Measurements from ENCODE around the gene SBF2. TPM values are rescaled to one million over a fixed set of nuclear protein-coding genes. Genes with fewer than 3 reads are reported as not detected.
A peak's percentile ranks its signal among the peaks of the same experiment; 100 is the strongest.

Gene SBF2
- total and polyA plus RNA-seq, 5 donors, result 10.8 to 32.2 (median 22.3) TPM

DNA sequence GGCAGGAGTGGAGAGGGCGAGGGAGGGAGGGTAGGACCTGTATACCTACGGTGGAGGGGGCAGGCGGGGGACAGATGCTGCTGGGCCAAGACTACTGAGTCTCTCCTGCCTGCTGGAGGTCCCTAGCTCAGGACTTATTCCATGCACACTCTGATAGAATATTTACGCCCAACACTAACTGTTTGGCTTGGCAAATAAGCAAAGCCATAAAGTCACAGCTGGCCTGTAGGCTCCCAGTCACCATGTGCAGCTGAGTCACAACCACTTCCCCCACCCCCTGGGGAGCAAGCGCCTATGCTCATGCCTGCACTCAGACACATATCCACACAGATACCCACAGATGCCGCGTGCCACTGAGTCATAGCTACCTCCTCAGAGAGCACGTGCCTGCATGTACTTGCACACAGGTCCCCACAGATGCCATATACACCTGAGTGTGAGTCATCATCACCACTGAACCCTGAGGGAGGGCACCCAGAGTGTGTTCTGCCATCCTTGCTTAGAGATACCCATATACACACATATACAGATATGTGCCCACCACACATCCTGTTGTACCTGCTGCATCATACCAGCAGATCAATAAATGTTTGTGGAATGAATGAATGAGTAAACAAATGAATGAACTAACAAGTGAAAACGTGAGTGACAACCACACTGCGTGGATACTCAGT lies 534.4 kb downstream of the SBF2 start:
- H3K4me3 ChIP-seq (ENCODE audit: low read length), result no peak overlapping the region
- DNase-seq (peak; percentile 90 to 92 (median 91)), ATAC-seq (peak; percentile 73 to 79)
- no peaks in the 10 kb centered on the region for H3K9me3 ChIP-seq (ENCODE audit: control insufficient read depth, low read length)
- H3K27me3 ChIP-seq (ENCODE audit: control insufficient read depth, insufficient read depth), result no peaks in the 10 kb centered on the region
- peaks cover 7% of the 10 kb centered on the region for H3K4me1 ChIP-seq (ENCODE audit: control insufficient read depth, insufficient read depth, low read length)
- intact Hi-C loops (cut with DNase I), result loop anchor here (2.0 to 10.0 kb wide), 4 partner anchors 55 to 548 kb away; partner anchors contain the start of gene ADM (in 4 of the 4)
- peak overlapping the region; percentile 86 for H3K27ac ChIP-seq (ENCODE audit: low read length)
- 26% methylated on average over 10 of the region's 10 CpGs for WGBS

DNA sequence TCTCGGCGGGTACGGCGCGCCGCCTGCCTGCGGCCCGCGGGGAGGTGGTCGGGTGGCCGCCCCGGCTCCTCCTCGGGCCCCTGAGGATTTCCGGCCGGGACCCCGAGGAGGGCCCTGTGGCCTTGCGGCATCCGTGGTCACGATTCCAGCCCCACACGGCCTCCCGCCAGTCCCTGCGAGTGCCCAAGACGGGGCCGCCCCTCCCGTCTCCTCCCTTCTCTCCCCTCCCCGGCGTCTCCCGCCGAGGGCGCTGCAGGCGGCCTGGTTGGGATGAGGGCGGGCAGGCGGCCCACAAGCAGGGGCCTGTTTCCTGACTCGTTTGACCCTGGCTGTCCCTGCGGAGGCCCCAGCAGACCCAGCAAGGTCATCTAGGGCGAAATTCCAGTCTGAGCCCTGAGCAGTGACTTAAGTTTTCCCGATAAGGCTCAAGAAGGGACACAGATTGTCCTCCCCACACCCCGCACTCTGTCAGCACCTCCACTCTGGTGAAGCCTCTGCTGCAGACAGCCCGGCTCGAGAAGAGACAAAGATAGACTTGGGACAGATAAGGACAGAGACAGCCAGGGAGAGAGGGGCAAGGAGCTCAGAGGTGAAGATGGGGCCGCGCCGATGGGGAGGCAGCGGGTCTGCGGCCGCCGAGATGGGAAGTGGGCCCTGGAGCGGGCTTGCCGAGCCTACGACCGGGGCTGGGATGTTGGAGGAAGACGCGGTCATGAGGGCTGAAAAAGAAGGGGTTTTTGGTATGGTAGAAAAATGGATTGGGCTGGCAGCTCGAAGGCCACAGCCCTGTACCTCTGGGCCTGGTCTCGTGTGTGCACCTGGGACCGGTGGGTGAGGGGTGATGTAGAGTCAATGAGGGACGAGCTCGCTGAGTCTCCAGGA lies 535.1 kb downstream of the SBF2 start:
- Histone ChIP-seq H3K27ac (ENCODE audit: low read length) (peak overlapping the region; percentile 86), H3K9me3 (ENCODE audit: control insufficient read depth, low read length) (no peaks in the 10 kb centered on the region), H3K4me1 (ENCODE audit: control insufficient read depth, insufficient read depth, low read length) (peaks cover 9% of the 10 kb centered on the region), H3K27me3 (ENCODE audit: control insufficient read depth, insufficient read depth) (no peaks in the 10 kb centered on the region), H3K4me3 (ENCODE audit: low read length) (peak overlapping the region; percentile 57)
- DNase-seq (peak; percentile 88 to 96 (median 95)), ATAC-seq (peak; percentile 79 to 81)
- WGBS, result 7% methylated on average over 58 of the region's 58 CpGs
- intact Hi-C loops (cut with DNase I), result loop anchor here (2.0 to 5.0 kb wide), 3 partner anchors 213 to 548 kb away; partner anchors contain the start of gene ADM (in 4 of the 4)

DNA sequence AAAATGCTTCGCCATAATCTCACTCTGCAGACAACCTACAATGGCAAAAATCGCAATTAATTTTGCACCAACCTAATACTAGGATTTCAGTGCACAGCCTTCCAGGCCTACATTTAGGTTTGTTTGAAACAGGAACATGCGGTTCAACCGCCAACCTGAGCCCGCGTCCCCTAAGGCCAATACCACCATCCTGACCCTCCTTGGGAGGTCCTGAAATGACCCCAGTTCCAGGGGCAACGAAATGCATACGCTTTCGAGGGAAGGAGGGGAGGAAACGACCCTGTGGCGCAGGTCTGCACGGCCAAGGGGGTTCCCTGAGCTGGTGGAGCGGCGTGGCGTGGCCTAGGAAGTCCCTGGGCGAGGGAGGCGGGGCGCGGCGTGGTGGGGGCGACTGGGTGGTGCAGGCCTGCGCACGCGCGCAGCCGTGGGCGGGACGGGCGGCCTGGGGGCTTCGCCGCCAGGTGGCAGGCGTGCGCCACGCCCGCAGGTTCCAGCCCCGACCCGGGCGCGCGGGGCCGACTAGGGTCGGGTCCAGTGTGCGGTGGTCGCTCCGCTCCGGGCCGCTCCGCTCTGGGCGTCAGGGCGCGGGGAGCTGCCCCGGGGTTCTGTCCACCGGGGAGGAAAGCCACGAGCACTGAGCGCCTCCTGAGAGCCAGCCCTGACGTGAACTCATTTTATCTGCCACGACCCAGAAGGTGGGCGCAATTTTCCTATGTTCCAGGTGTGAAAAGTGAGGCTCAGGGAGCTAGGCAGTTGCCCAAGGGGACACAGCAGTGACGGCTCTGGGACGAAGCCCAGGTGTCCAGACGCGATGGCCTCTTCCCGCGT lies 536.0 kb downstream of the SBF2 start:
- peak overlapping the region; percentile 86 for H3K27ac ChIP-seq (ENCODE audit: low read length)
- intact Hi-C loops (cut with DNase I), result loop anchor here (2.0 to 5.0 kb wide), 3 partner anchors 214 to 549 kb away; partner anchors contain the start of gene ADM (in 4 of the 4)

DNA sequence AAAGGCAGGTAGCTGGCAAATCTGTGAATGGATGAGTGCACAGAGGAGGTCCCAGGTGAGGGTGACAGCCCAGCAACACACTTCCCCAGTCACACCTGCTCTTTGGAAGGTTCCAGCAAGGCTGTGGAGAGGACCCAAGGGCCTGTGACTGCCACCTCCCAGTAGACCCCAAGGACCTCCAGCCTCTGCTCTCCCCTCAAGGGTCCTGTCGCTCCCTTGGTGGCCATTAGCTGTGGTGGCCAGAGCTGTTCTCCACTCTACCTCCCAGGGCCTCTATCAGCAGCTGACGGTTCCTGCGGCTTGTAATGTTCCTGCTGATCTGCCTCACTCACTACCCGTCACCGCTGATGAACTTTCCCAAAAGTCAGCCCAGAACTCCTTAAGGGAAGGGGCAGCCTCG lies 537.1 kb downstream of the SBF2 start:
- DNase-seq (peak in 1 of 3 donors; percentile 43), ATAC-seq (no peak)
- H3K9me3 ChIP-seq (ENCODE audit: control insufficient read depth, low read length), result no peaks in the 10 kb centered on the region
- no peaks in the 10 kb centered on the region for H3K27me3 ChIP-seq (ENCODE audit: control insufficient read depth, insufficient read depth)
- H3K4me3 ChIP-seq (ENCODE audit: low read length), result no peak overlapping the region
- H3K4me1 ChIP-seq (ENCODE audit: control insufficient read depth, insufficient read depth, low read length), result peaks cover 9% of the 10 kb centered on the region
- intact Hi-C loops (cut with DNase I), result loop anchor here (5.0 kb wide), 2 partner anchors 215 to 550 kb away; partner anchors contain the start of gene ADM (in 4 of the 4)
- H3K27ac ChIP-seq (ENCODE audit: low read length), result no peak overlapping the region
- WGBS, result 98% methylated on average over 6 of the region's 6 CpGs

More for the DNA sequence above, 536.0 kb downstream of the SBF2 start:
- Histone ChIP-seq H3K9me3 (ENCODE audit: control insufficient read depth, low read length) (no peaks in the 10 kb centered on the region), H3K4me3 (ENCODE audit: low read length) (peak overlapping the region; percentile 57), H3K27me3 (ENCODE audit: control insufficient read depth, insufficient read depth) (no peaks in the 10 kb centered on the region), H3K4me1 (ENCODE audit: control insufficient read depth, insufficient read depth, low read length) (peaks cover 9% of the 10 kb centered on the region)
- WGBS, result 5% methylated on average over 64 of the region's 64 CpGs
- peak; percentile 90 to 97 (median 96) for DNase-seq
- peak; percentile 72 to 75 for ATAC-seq

DNA sequence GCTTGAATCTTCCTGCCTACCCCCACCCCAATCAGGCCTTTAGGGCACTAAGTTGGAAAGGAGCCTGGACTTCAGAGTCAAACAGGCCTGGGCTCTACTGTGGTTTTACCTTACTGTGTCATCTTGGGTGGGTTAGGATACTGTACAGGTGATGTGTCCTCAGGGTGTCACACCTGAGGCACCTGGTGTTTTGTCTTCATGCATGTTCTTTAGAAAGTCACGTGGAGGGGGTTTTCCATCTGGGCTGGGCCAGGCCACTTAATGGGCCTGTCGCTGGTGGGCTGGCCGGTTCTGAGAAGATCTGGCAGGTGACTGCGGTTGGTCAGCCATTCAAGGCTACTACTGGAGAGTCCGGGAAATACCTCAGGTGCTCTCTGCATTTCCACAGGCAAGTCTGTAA lies 537.6 kb downstream of the SBF2 start:
- Histone ChIP-seq H3K4me1 (ENCODE audit: control insufficient read depth, insufficient read depth, low read length) (peaks cover 9% of the 10 kb centered on the region), H3K4me3 (ENCODE audit: low read length) (no peak overlapping the region), H3K9me3 (ENCODE audit: control insufficient read depth, low read length) (no peaks in the 10 kb centered on the region), H3K27me3 (ENCODE audit: control insufficient read depth, insufficient read depth) (no peaks in the 10 kb centered on the region), H3K27ac (ENCODE audit: low read length) (no peak overlapping the region)
- DNase-seq (no peak), ATAC-seq (no peak)
- 97% methylated on average over 5 of the region's 5 CpGs for WGBS
- intact Hi-C loops (cut with DNase I), result loop anchor here (5.0 kb wide), 2 partner anchors 216 to 551 kb away; partner anchors contain the start of gene ADM (in 4 of the 4)

DNA sequence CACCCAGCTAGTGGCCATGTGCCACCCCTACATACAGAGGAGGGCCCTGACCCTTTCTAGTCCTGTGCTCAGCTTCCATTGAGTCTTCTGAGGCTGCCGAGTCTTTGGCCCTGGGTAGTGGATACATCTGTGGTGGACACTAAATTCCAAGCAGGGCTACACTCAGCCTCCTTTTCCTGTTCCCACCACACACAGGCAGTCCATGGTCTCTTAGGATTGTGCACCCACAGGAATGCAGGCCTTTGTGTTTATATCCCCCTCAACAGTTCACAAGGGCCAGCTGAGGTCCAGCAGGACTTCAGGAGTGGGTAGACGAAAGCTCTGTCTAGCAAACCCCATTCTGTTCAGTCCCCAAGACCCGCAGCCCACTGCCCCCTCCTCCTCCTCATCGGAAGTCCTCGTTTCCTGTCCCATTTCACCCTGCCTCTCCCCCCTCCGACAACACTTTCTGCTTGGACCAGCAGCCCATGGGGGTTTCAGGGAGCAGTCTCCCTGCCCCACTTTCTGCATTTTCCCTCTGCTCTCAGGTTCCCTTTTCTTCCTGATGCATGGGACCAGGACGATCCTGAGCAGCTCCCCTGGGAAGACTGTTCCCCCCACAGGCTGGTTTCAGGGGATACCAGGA lies 538.3 kb downstream of the SBF2 start:
- peak overlapping the region; percentile 3 for H3K27ac ChIP-seq (ENCODE audit: low read length)
- H3K9me3 ChIP-seq (ENCODE audit: control insufficient read depth, low read length), result no peaks in the 10 kb centered on the region
- H3K27me3 ChIP-seq (ENCODE audit: control insufficient read depth, insufficient read depth), result no peaks in the 10 kb centered on the region
- DNase-seq (no peak), ATAC-seq (no peak)
- intact Hi-C loops (cut with DNase I), result loop anchor here (5.0 kb wide), 2 partner anchors 217 to 552 kb away; partner anchors contain the start of gene ADM (in 4 of the 4)
- no peak overlapping the region for H3K4me3 ChIP-seq (ENCODE audit: low read length)
- 42% methylated on average over 7 of the region's 7 CpGs for WGBS
- peaks cover 9% of the 10 kb centered on the region for H3K4me1 ChIP-seq (ENCODE audit: control insufficient read depth, insufficient read depth, low read length)

DNA sequence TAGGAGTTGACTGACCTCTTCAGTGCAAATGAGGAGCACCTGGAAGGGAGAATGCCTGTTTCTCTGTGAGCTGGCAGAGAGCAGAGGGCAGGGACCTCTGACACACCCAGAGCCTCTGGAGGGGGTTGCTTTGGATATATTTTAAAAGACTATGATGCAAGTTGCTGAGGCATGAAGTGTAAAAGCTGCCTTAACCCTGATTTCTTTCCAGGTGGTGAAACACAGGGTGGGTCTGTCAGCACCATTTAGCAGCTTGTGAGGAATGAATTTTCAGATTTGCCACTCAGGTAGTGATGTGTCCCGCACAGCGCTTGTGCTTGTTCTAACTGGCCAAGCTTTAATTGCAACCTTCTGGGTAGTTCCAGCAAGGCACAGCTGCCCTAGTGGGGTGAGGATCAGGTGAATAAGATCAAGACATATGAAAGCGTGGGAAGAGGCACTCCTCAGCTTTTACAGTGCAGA lies 540.0 kb downstream of the SBF2 start:
- intact Hi-C loops (cut with DNase I), result no loop called here
- WGBS, result 93% methylated on average over 3 of the region's 3 CpGs

DNA sequence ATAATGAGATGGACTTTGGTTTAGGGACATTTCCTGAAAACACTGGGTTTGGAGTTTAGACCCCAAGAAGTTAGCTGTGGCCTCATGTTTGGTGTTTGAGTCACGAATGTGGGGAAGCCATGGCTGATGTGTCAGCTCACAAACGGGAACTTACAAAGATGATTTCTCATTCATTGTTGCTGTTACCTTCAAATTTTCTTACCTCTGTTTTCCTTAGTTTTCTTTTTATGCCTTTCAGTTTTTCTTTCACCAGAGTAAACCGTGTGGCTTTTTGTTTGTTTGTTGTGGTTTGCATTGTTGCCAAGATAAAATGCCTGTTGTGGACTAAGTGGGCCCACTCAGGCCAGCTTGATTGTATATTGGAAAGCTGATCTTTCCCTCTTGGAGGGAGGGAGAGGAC lies 541.0 kb downstream of the SBF2 start:
- 82% methylated on average over 3 of the region's 3 CpGs for WGBS
- no peaks in the 10 kb centered on the region for H3K27me3 ChIP-seq (ENCODE audit: control insufficient read depth, insufficient read depth)
- H3K4me3 ChIP-seq (ENCODE audit: low read length), result no peak overlapping the region
- peaks cover 6% of the 10 kb centered on the region for H3K4me1 ChIP-seq (ENCODE audit: control insufficient read depth, insufficient read depth, low read length)
- no peaks in the 10 kb centered on the region for H3K9me3 ChIP-seq (ENCODE audit: control insufficient read depth, low read length)
- ATAC-seq, result no peak
- intact Hi-C loops (cut with DNase I), result no loop called here
- no peak overlapping the region for H3K27ac ChIP-seq (ENCODE audit: low read length)
- DNase-seq, result no peak

More for the DNA sequence above, 540.0 kb downstream of the SBF2 start:
- H3K9me3 ChIP-seq (ENCODE audit: control insufficient read depth, low read length), result no peaks in the 10 kb centered on the region
- H3K27ac ChIP-seq (ENCODE audit: low read length), result no peak overlapping the region
- DNase-seq (no peak), ATAC-seq (no peak)
- H3K4me1 ChIP-seq (ENCODE audit: control insufficient read depth, insufficient read depth, low read length), result peaks cover 4% of the 10 kb centered on the region
- no peak overlapping the region for H3K4me3 ChIP-seq (ENCODE audit: low read length)
- no peaks in the 10 kb centered on the region for H3K27me3 ChIP-seq (ENCODE audit: control insufficient read depth, insufficient read depth)

DNA sequence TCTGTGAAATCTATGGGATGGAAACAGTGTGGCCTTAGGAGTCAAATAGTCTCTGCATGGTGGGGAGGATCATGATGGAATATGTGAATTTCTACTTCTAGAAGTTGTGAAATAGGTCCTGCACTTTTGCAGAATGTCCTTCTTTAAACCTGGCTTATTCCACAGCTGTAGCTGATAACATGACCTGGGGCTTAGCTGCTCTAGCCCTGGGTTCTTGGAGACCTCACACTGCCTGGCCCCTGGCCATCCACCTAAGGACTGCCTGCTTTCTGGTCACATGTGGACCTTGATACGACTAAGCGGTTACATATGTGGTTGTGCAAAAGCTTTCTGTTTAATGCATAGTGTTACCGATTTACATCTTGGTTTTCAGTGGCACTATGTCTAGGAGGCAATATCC lies 541.9 kb downstream of the SBF2 start:
- ATAC-seq, result no peak
- no peak for DNase-seq
- Histone ChIP-seq H3K4me1 (ENCODE audit: control insufficient read depth, insufficient read depth, low read length) (peaks cover 6% of the 10 kb centered on the region), H3K27ac (ENCODE audit: low read length) (no peak overlapping the region), H3K4me3 (ENCODE audit: low read length) (no peak overlapping the region), H3K9me3 (ENCODE audit: control insufficient read depth, low read length) (no peaks in the 10 kb centered on the region), H3K27me3 (ENCODE audit: control insufficient read depth, insufficient read depth) (no peaks in the 10 kb centered on the region)
- intact Hi-C loops (cut with DNase I), result no loop called here
- WGBS, result 66% methylated on average over 3 of the region's 3 CpGs

DNA sequence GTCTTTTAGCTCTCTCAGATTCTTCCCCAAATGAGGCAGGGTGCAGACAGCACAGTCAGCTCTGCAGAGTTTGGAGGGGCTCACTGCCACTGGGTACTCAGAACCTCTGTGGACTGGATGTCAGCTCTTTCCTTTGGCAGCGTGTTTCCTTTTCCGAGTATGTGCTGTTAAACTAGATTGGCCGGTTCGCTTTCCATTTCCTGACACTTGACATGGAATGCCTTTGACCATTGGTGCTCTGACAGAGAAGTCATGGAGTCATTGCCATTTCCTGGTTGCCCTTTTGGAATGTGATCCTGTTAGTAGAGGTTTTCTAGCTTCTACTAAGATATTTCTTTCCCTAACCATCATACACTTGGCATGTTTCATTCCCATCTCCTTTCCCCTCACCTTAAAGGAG lies 543.5 kb downstream of the SBF2 start:
- Histone ChIP-seq H3K27me3 (ENCODE audit: control insufficient read depth, insufficient read depth) (no peaks in the 10 kb centered on the region), H3K9me3 (ENCODE audit: control insufficient read depth, low read length) (no peaks in the 10 kb centered on the region), H3K4me1 (ENCODE audit: control insufficient read depth, insufficient read depth, low read length) (peaks cover 4% of the 10 kb centered on the region), H3K4me3 (ENCODE audit: low read length) (no peak overlapping the region), H3K27ac (ENCODE audit: low read length) (no peak overlapping the region)
- DNase-seq (no peak), ATAC-seq (no peak)
- intact Hi-C loops (cut with DNase I), result no loop called here
- WGBS, result 61% methylated on average over 4 of the region's 4 CpGs

Measured in right cardiac atrium (tissue), 5 donors.